BJ (cell line): ENCODE data around the gene WAPL. TPM values are rescaled to one million over a fixed set of nuclear protein-coding genes. Genes with fewer than 3 reads are reported as not detected.
A peak's percentile ranks its signal among the peaks of the same experiment; 100 is the strongest.

Experiments
- CTCF ChIA-PET: fragments of 350-600 bp; formaldehyde crosslinking; extraction: SDS; loops from one replicate; lab custom pipeline; 2021; ENCODE audit warnings: antibody characterized with exemption, inconsistent platforms; lab: Yijun Ruan, JAX
- POLR2A ChIA-PET: fragments of 300-600 bp; sonication (Branson Sonifier 250); formaldehyde crosslinking; extraction: SDS; loops from one replicate; lab custom pipeline; 2021; ENCODE audit warnings: antibody characterized with exemption; lab: Charles Lee
- DNase-seq: peaks from one replicate; pipeline ENCODE4 v3.0.0-alpha.2; 2011; ENCODE audit warnings: low read depth
- H3K27me3 ChIP-seq: 2 replicates; pipeline ENCODE4 v1.6.0; 2011; ENCODE audit warnings: low read length; ENCODE audit not compliant: control insufficient read depth, insufficient read depth
- H3K36me3 ChIP-seq: 2 replicates; pipeline ENCODE4 v1.5.1; 2011; ENCODE audit warnings: low read length; ENCODE audit not compliant: control insufficient read depth, insufficient read depth
- H3K4me3 ChIP-seq: 2 replicates; pipeline ENCODE4 v1.5.1; 2011; ENCODE audit warnings: low read depth, mild to moderate bottlenecking, control low read depth, low read length
- polyA plus RNA-seq: library from polyadenylated mRNA; depleted of rRNA; stranded (reverse); fragments of >200 nt; gene quantifications from 2 replicates; pipeline ENCODE4 v1.2.3, GENCODE V29; 2011
- TF ChIP-seq, protein P1 (sequence below): IDR thresholded peaks from 2 replicates; pipeline ENCODE4 v1.5.1; 2011; ENCODE audit warnings: low read depth, mild to moderate bottlenecking, control low read depth, inconsistent platforms, low read length, moderate library complexity; ENCODE audit not compliant: insufficient read depth

WAPL gene
- polyA plus RNA-seq, 1 experiment = 8.8 TPM

- POLR2A ChIA-PET = interaction anchor here (0.6 to 1.0 kb wide), 2 partner anchors 14 to 124 kb away, joined by 3 to 6 read pairs; no protein-coding TSS in a partner anchor
- peak overlapping the region; percentile 95 for H3K4me3 ChIP-seq
- no peaks in the 10 kb centered on the region for H3K27me3 ChIP-seq
- TF ChIP-seq, protein P1, sequence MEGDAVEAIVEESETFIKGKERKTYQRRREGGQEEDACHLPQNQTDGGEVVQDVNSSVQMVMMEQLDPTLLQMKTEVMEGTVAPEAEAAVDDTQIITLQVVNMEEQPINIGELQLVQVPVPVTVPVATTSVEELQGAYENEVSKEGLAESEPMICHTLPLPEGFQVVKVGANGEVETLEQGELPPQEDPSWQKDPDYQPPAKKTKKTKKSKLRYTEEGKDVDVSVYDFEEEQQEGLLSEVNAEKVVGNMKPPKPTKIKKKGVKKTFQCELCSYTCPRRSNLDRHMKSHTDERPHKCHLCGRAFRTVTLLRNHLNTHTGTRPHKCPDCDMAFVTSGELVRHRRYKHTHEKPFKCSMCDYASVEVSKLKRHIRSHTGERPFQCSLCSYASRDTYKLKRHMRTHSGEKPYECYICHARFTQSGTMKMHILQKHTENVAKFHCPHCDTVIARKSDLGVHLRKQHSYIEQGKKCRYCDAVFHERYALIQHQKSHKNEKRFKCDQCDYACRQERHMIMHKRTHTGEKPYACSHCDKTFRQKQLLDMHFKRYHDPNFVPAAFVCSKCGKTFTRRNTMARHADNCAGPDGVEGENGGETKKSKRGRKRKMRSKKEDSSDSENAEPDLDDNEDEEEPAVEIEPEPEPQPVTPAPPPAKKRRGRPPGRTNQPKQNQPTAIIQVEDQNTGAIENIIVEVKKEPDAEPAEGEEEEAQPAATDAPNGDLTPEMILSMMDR = no peak
- no peaks in the 10 kb centered on the region for H3K36me3 ChIP-seq
- DNase-seq = no peak
- CTCF ChIA-PET = interaction anchor here (0.6 to 3.7 kb wide), 7 partner anchors 9 to 159 kb away, joined by 3 to 15 read pairs (median 3); no protein-coding TSS in a partner anchor
Measured at GRCh38 chr10:86522510-86522855, 891 bp upstream of the WAPL start.

DNA sequence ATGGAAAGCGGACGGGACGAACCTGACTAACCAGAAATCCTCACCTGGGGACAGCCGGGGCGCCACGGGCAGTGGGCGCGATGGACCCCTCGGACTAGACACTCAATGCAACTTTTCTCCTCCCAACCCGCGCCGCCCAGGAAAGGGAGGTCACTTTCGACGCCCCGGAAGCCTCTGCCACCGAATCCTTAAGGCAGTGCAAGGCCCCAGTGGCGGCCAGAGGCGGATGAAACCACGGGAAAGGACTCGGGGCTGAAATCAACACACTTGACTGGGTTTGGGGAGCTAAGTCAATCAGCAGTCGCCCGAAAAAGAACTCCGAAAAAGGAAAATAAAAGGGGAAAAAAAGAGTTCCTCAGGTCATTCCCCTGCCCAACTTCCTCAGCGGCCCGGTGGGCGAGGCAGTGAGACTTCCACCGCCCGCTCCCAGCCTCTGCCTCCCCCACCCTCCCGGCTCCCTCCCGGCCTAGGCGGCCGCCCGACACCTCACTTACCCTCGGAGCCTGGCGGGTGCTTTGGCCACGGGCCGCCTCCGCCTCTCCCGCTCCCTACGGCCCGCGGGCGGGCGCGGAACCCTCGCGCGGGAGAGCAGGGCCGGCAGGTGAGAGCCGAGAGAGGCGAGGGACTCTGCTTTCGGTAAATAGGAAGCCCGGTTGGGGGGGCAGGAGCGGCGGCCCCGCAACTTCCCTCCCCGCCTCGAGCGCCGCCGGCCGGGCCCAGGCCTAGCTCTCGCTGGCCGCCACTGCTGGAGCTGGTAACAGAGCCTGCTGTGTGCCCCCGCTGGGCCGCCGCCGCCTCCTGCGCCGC lies 518 bp downstream of the WAPL start:
- CTCF ChIA-PET = interaction anchor here (0.6 to 1.6 kb wide), 3 partner anchors 64 to 125 kb away, joined by 3 read pairs; no protein-coding TSS in a partner anchor
- DNase-seq = no peak
- TF ChIP-seq, protein P1 = no peak
- H3K4me3 ChIP-seq = peak overlapping the region; percentile 95
- POLR2A ChIA-PET = interaction anchor here (1.0 kb wide), 1 partner anchor 13 kb away, joined by 3 read pairs; no protein-coding TSS in a partner anchor
- no peaks in the 10 kb centered on the region for H3K27me3 ChIP-seq
- no peaks in the 10 kb centered on the region for H3K36me3 ChIP-seq

- ChIA-PET CTCF (interaction anchor here (1.9 kb wide), 1 partner anchor 117 kb away, joined by 6 read pairs; no protein-coding TSS in a partner anchor), POLR2A (no interaction called here)
- Histone ChIP-seq H3K27me3 (no peaks in the 10 kb centered on the region), H3K4me3 (no peak overlapping the region), H3K36me3 (peaks cover 2% of the 10 kb centered on the region)
- TF ChIP-seq, protein P1 = no peak
- no peak for DNase-seq
Measured at GRCh38 chr10:86518781-86519180, 2.8 kb downstream of the WAPL start.

DNA sequence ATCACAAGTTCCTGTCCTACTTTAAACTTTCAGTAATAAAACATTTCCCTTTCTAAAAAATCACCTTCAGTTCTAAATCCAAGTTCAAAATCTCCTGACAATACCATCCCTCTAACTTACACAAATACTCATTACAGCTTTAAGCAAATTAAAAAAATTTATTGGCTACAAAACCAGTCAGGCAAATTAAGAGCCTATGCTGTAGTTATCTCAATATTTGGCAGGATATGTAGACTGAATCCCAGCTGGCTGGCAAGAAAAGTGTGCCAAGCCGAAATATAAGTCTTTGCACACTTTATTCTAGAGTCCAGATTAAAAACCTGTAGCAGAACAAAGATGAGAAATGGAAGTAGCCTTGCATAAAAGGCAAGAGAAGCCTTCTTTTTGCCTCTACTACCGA lies 9.5 kb downstream of the WAPL start:
- Histone ChIP-seq H3K36me3 (peaks cover 2% of the 10 kb centered on the region), H3K4me3 (no peak overlapping the region), H3K27me3 (no peaks in the 10 kb centered on the region)
- TF ChIP-seq, protein P1 = no peak
- ChIA-PET CTCF (no interaction called here), POLR2A (no interaction called here)
- DNase-seq = no peak

DNA sequence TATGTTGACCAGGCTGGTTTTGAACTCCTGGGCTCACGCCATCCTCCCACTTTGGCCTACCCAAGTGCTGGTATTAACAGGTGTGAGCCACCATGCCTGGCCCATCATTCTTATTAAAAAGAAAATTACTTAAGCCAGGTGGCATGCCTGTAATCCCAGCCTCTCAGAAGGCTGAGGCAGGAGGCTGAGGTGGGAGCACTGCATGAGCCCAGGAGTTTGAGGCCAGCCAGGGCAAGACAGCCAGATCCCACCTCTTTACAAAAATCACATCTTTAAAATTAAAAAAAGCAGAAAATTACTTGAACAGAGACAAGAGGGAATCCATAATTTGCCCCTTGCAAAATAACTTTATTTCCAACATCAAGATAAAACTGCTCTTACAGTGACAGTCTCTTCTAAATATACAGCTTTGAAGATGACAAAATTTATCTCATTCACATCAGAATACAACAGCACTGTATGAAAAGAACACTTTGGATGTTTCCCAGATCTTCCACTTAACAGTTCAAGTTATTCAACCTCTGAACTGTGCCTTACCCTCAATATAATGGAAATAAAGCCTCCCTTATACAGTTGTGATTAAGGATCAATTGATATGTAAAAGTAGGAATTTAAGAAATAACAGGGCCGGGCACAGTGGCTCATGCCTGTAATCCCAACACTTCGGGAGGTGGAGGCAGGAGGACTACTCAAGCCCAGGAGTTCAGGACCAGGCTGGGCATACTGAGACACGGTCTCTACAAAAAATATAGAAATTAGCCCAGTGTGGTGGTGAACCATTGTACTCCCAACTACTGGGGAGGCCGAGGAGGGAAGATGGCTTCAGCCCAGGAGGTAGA lies 10.3 kb downstream of the WAPL start:
- Histone ChIP-seq H3K27me3 (no peaks in the 10 kb centered on the region), H3K36me3 (peaks cover 2% of the 10 kb centered on the region), H3K4me3 (no peak overlapping the region)
- CTCF ChIA-PET = no interaction called here
- TF ChIP-seq, protein P1 = no peak
- DNase-seq = no peak
- POLR2A ChIA-PET = no interaction called here
